ENCODE data around the gene PIK3R5. TPM values are rescaled to one million over a fixed set of nuclear protein-coding genes. Genes with fewer than 3 reads are reported as not detected.

The PIK3R5 gene
- 2.1 TPM for total RNA-seq

- H3K9me3 ChIP-seq (ENCODE audit: control insufficient read depth in 3 of 3, low read length in 3 of 3) = peaks cover 0 to 2% (median 0%) of the 10 kb centered on the region in 3 donors
- no peaks in the 10 kb centered on the region for H3K4me1 ChIP-seq (ENCODE audit: control insufficient read depth in 3 of 3, insufficient read depth in 3 of 3, low read length in 3 of 3)
- no peaks in the 10 kb centered on the region for H3K36me3 ChIP-seq (ENCODE audit: control insufficient read depth in 3 of 3, insufficient read depth in 3 of 3, low read length in 3 of 3)
- H3K27me3 ChIP-seq (ENCODE audit: control insufficient read depth in 3 of 3, insufficient read depth in 3 of 3, low read length in 3 of 3) = peaks cover 30 to 44% (median 37%) of the 10 kb centered on the region in 3 donors
- peak within 1 kb of the TSS; percentile 58 for H3K27ac ChIP-seq (ENCODE audit: low read depth, low read length)
- no peak within 1 kb of the TSS for H3K9ac ChIP-seq (ENCODE audit: low read depth in 1 of 3, low read length in 3 of 3)
- H3K4me3 ChIP-seq (ENCODE audit: low read length in 3 of 3) = peak within 1 kb of the TSS; percentile 30 to 58 (median 49)
Measured at GRCh38 chr17:8965394-8966168, at the start of gene PIK3R5. PIK3R5 (minus strand) TSS chr17:8965707; CDS start chr17:8911494, 54,213 bp downstream.

GRCh38 chr17:9011001-9011400 is 45.5 kb upstream of the PIK3R5 start:
- no peak overlapping the region for H3K9ac ChIP-seq (ENCODE audit: low read depth in 1 of 3, low read length in 3 of 3)

GRCh38 chr17:9009737-9010136 is 44.2 kb upstream of the PIK3R5 start:
- no peak overlapping the region for H3K27ac ChIP-seq (ENCODE audit: low read depth, low read length)
- peaks cover 0 to 3% (median 0%) of the 10 kb centered on the region in 3 donors for H3K9me3 ChIP-seq (ENCODE audit: control insufficient read depth in 3 of 3, low read length in 3 of 3)
- no peak overlapping the region for H3K9ac ChIP-seq (ENCODE audit: low read depth in 1 of 3, low read length in 3 of 3)
- H3K4me1 ChIP-seq (ENCODE audit: control insufficient read depth in 3 of 3, insufficient read depth in 3 of 3, low read length in 3 of 3) = no peaks in the 10 kb centered on the region
- peaks cover 16 to 21% (median 20%) of the 10 kb centered on the region in 3 donors for H3K27me3 ChIP-seq (ENCODE audit: control insufficient read depth in 3 of 3, insufficient read depth in 3 of 3, low read length in 3 of 3)
- no peaks in the 10 kb centered on the region for H3K36me3 ChIP-seq (ENCODE audit: control insufficient read depth in 3 of 3, insufficient read depth in 3 of 3, low read length in 3 of 3)
- H3K4me3 ChIP-seq (ENCODE audit: low read length in 3 of 3) = no peak overlapping the region

More at GRCh38 chr17:9011001-9011400, 45.5 kb upstream of the PIK3R5 start:
- no peak overlapping the region for H3K27ac ChIP-seq (ENCODE audit: low read depth, low read length)
- H3K36me3 ChIP-seq (ENCODE audit: control insufficient read depth in 3 of 3, insufficient read depth in 3 of 3, low read length in 3 of 3) = no peaks in the 10 kb centered on the region
- H3K9me3 ChIP-seq (ENCODE audit: control insufficient read depth in 3 of 3, low read length in 3 of 3) = peaks cover 0 to 3% (median 0%) of the 10 kb centered on the region in 3 donors
- H3K4me3 ChIP-seq (ENCODE audit: low read length in 3 of 3) = no peak overlapping the region
- no peaks in the 10 kb centered on the region for H3K4me1 ChIP-seq (ENCODE audit: control insufficient read depth in 3 of 3, insufficient read depth in 3 of 3, low read length in 3 of 3)
- H3K27me3 ChIP-seq (ENCODE audit: control insufficient read depth in 3 of 3, insufficient read depth in 3 of 3, low read length in 3 of 3) = peaks cover 5 to 12% (median 9%) of the 10 kb centered on the region in 3 donors

- Histone ChIP-seq H3K4me1 (ENCODE audit: control insufficient read depth in 3 of 3, insufficient read depth in 3 of 3, low read length in 3 of 3) (peaks cover 0 to 3% (median 0%) of the 10 kb centered on the region in 3 donors), H3K27ac (ENCODE audit: low read depth, low read length) (no peak overlapping the region), H3K9me3 (ENCODE audit: control insufficient read depth in 3 of 3, low read length in 3 of 3) (peaks cover 0 to 3% (median 0%) of the 10 kb centered on the region in 3 donors), H3K36me3 (ENCODE audit: control insufficient read depth in 3 of 3, insufficient read depth in 3 of 3, low read length in 3 of 3) (no peaks in the 10 kb centered on the region), H3K9ac (ENCODE audit: low read depth in 1 of 3, low read length in 3 of 3) (no peak overlapping the region), H3K27me3 (ENCODE audit: control insufficient read depth in 3 of 3, insufficient read depth in 3 of 3, low read length in 3 of 3) (peaks cover 23 to 27% (median 25%) of the 10 kb centered on the region in 3 donors), H3K4me3 (ENCODE audit: low read length in 3 of 3) (no peak overlapping the region)
Measured at GRCh38 chr17:9009096-9009495, 43.6 kb upstream of the PIK3R5 start.

- Histone ChIP-seq H3K4me1 (ENCODE audit: control insufficient read depth in 3 of 3, insufficient read depth in 3 of 3, low read length in 3 of 3) (peaks cover 0 to 4% (median 0%) of the 10 kb centered on the region in 3 donors), H3K9ac (ENCODE audit: low read depth in 1 of 3, low read length in 3 of 3) (no peak overlapping the region), H3K27me3 (ENCODE audit: control insufficient read depth in 3 of 3, insufficient read depth in 3 of 3, low read length in 3 of 3) (peaks cover 34 to 38% (median 37%) of the 10 kb centered on the region in 3 donors)
Measured at GRCh38 chr17:9007052-9007714, 41.7 kb upstream of the PIK3R5 start.

GRCh38 chr17:9006175-9006767 is 40.8 kb upstream of the PIK3R5 start:
- peaks cover 0 to 3% (median 0%) of the 10 kb centered on the region in 3 donors for H3K9me3 ChIP-seq (ENCODE audit: control insufficient read depth in 3 of 3, low read length in 3 of 3)
- peaks cover 34 to 38% (median 37%) of the 10 kb centered on the region in 3 donors for H3K27me3 ChIP-seq (ENCODE audit: control insufficient read depth in 3 of 3, insufficient read depth in 3 of 3, low read length in 3 of 3)
- no peak overlapping the region for H3K9ac ChIP-seq (ENCODE audit: low read depth in 1 of 3, low read length in 3 of 3)
- peaks cover 0 to 4% (median 0%) of the 10 kb centered on the region in 3 donors for H3K4me1 ChIP-seq (ENCODE audit: control insufficient read depth in 3 of 3, insufficient read depth in 3 of 3, low read length in 3 of 3)
- no peaks in the 10 kb centered on the region for H3K36me3 ChIP-seq (ENCODE audit: control insufficient read depth in 3 of 3, insufficient read depth in 3 of 3, low read length in 3 of 3)
- no peak overlapping the region for H3K4me3 ChIP-seq (ENCODE audit: low read length in 3 of 3)
- no peak overlapping the region for H3K27ac ChIP-seq (ENCODE audit: low read depth, low read length)

More at GRCh38 chr17:9007052-9007714, 41.7 kb upstream of the PIK3R5 start:
- Histone ChIP-seq H3K9me3 (ENCODE audit: control insufficient read depth in 3 of 3, low read length in 3 of 3) (peaks cover 0 to 3% (median 0%) of the 10 kb centered on the region in 3 donors), H3K4me3 (ENCODE audit: low read length in 3 of 3) (no peak overlapping the region), H3K36me3 (ENCODE audit: control insufficient read depth in 3 of 3, insufficient read depth in 3 of 3, low read length in 3 of 3) (no peaks in the 10 kb centered on the region), H3K27ac (ENCODE audit: low read depth, low read length) (no peak overlapping the region)

GRCh38 chr17:9004961-9005285 is 39.4 kb upstream of the PIK3R5 start:
- no peaks in the 10 kb centered on the region for H3K9me3 ChIP-seq (ENCODE audit: control insufficient read depth in 3 of 3, low read length in 3 of 3)
- H3K27me3 ChIP-seq (ENCODE audit: control insufficient read depth in 3 of 3, insufficient read depth in 3 of 3, low read length in 3 of 3) = peaks cover 34 to 41% (median 38%) of the 10 kb centered on the region in 3 donors
- H3K4me3 ChIP-seq (ENCODE audit: low read length in 3 of 3) = no peak overlapping the region
- H3K36me3 ChIP-seq (ENCODE audit: control insufficient read depth in 3 of 3, insufficient read depth in 3 of 3, low read length in 3 of 3) = no peaks in the 10 kb centered on the region
- H3K9ac ChIP-seq (ENCODE audit: low read depth in 1 of 3, low read length in 3 of 3) = no peak overlapping the region
- H3K4me1 ChIP-seq (ENCODE audit: control insufficient read depth in 3 of 3, insufficient read depth in 3 of 3, low read length in 3 of 3) = peaks cover 0 to 4% (median 0%) of the 10 kb centered on the region in 3 donors
- no peak overlapping the region for H3K27ac ChIP-seq (ENCODE audit: low read depth, low read length)

GRCh38 chr17:9004132-9004960 is 38.8 kb upstream of the PIK3R5 start:
- no peak overlapping the region for H3K27ac ChIP-seq (ENCODE audit: low read depth, low read length)
- peaks cover 34 to 41% (median 38%) of the 10 kb centered on the region in 3 donors for H3K27me3 ChIP-seq (ENCODE audit: control insufficient read depth in 3 of 3, insufficient read depth in 3 of 3, low read length in 3 of 3)
- no peak overlapping the region for H3K4me3 ChIP-seq (ENCODE audit: low read length in 3 of 3)
- no peak overlapping the region for H3K9ac ChIP-seq (ENCODE audit: low read depth in 1 of 3, low read length in 3 of 3)
- H3K4me1 ChIP-seq (ENCODE audit: control insufficient read depth in 3 of 3, insufficient read depth in 3 of 3, low read length in 3 of 3) = peaks cover 0 to 4% (median 0%) of the 10 kb centered on the region in 3 donors
- no peaks in the 10 kb centered on the region for H3K9me3 ChIP-seq (ENCODE audit: control insufficient read depth in 3 of 3, low read length in 3 of 3)
- no peaks in the 10 kb centered on the region for H3K36me3 ChIP-seq (ENCODE audit: control insufficient read depth in 3 of 3, insufficient read depth in 3 of 3, low read length in 3 of 3)

GRCh38 chr17:9003355-9004131 is 38.0 kb upstream of the PIK3R5 start:
- peaks cover 34 to 38% (median 37%) of the 10 kb centered on the region in 3 donors for H3K27me3 ChIP-seq (ENCODE audit: control insufficient read depth in 3 of 3, insufficient read depth in 3 of 3, low read length in 3 of 3)
- H3K4me3 ChIP-seq (ENCODE audit: low read length in 3 of 3) = peak overlapping the region in 1 of 3 donors; percentile 20
- H3K36me3 ChIP-seq (ENCODE audit: control insufficient read depth in 3 of 3, insufficient read depth in 3 of 3, low read length in 3 of 3) = no peaks in the 10 kb centered on the region
- H3K27ac ChIP-seq (ENCODE audit: low read depth, low read length) = no peak overlapping the region
- H3K4me1 ChIP-seq (ENCODE audit: control insufficient read depth in 3 of 3, insufficient read depth in 3 of 3, low read length in 3 of 3) = peaks cover 0 to 4% (median 0%) of the 10 kb centered on the region in 3 donors
- no peak overlapping the region for H3K9ac ChIP-seq (ENCODE audit: low read depth in 1 of 3, low read length in 3 of 3)
- no peaks in the 10 kb centered on the region for H3K9me3 ChIP-seq (ENCODE audit: control insufficient read depth in 3 of 3, low read length in 3 of 3)

Measured in skeletal muscle tissue (tissue), 4 donors.